Measurements from ENCODE around the gene SEMA4C. TPM values are rescaled to one million over a fixed set of nuclear protein-coding genes. Genes with fewer than 3 reads are reported as not detected.
A peak's percentile ranks its signal among the peaks of the same experiment; 100 is the strongest.

Gene SEMA4C
- total and polyA plus RNA-seq, 9 of the 15 experiments (the other 6 are each of a cell fraction or from before 2014, with no cell fraction given), result 0.32 to 59.7 (median 23.9) TPM

GRCh38 chr2:96859099-96859649 is 10.7 kb downstream of the SEMA4C start (continued):
- TF ChIP-seq E2F8 (IDR thresholded peaks at IDR 0.05; ENCODE audit: low read depth, partially characterized antibody) (no peak), ZNF696 (CRISPR knock-in tag; conservative IDR thresholded peaks at IDR 0.05) (no peak), NFIC (IDR thresholded peaks at IDR 0.05) (peak; percentile 94), HNRNPK (IDR thresholded peaks at IDR 0.05; ENCODE audit: low read depth, low read length, poor library complexity, severe bottlenecking) (no peak), ELK3 (CRISPR knock-in tag; IDR thresholded peaks at IDR 0.05) (no peak), ZBTB9 (CRISPR knock-in tag; IDR thresholded peaks at IDR 0.05) (no peak), ERF (CRISPR knock-in tag; IDR thresholded peaks at IDR 0.05) (0 out of 2 replicates have a peak, but pooled peaks have one; percentile 45), CREM (IDR thresholded peaks at IDR 0.05; ENCODE audit: low read depth) (no peak), IRF1 (CRISPR knock-in tag; IDR thresholded peaks at IDR 0.05; ENCODE audit: borderline replicate concordance) (no peak), NFE2L1 (tag; IDR thresholded peaks at IDR 0.05; ENCODE audit: borderline replicate concordance, low read depth) (no peak), ZNF280A (IDR thresholded peaks at IDR 0.05; ENCODE audit: low read depth, partially characterized antibody) (no peak), MBD1 (CRISPR knock-in tag; IDR thresholded peaks at IDR 0.05) (0 out of 2 replicates have a peak, but pooled peaks have one; percentile 61), RNF219 (CRISPR knock-in tag; IDR thresholded peaks at IDR 0.05) (no peak), ZNF384 (IDR thresholded peaks at IDR 0.05; ENCODE audit: low read depth, low read length) (no peak)
